A673 (cell line): Measurements from ENCODE around the gene SLC41A3. TPM values are rescaled to one million over a fixed set of nuclear protein-coding genes. Genes with fewer than 3 reads are reported as not detected.

Experiments used
- Bru-seq: library from RNA; stranded (reverse); fragments of 400-500 nt; gene quantifications from one replicate; lab custom pipeline; 2021; lab: Mats Ljungman, UMichigan
- BruChase-seq, 2 experiments: library from RNA; stranded (reverse); fragments of 400-500 nt; gene quantifications; one replicate each; lab custom pipeline; 2021; lab: Mats Ljungman, UMichigan
- BruUV-seq: library from RNA; stranded (reverse); fragments of 400-500 nt; replicated peaks from 2 replicates; lab custom pipeline; 2021; lab: Mats Ljungman, UMichigan
- CTCF ChIA-PET: fragments of 300-600 bp; sonication (Branson Sonifier 250); formaldehyde crosslinking; loops from one replicate; lab custom pipeline; 2022; ENCODE audit warnings: antibody characterized with exemption; lab: Charles Lee
- POLR2A ChIA-PET: fragments of 300-600 bp; sonication (Branson Sonifier 250); formaldehyde crosslinking; loops from one replicate; lab custom pipeline; 2022; ENCODE audit warnings: antibody characterized with exemption; ENCODE audit not compliant: low non-redundant PET; lab: Charles Lee
- DNase-seq: peaks from one replicate; pipeline ENCODE4 v3.0.0-alpha.2; 2015; ENCODE audit warnings: low spot score
- H3K27ac ChIP-seq: fragments of 200-600 bp; sonication (generic); 2 replicates; pipeline ENCODE4 v1.5.1; 2016; ENCODE audit warnings: mixed run types, low read depth, mild to moderate bottlenecking, mixed read lengths, antibody characterized with exemption, low read length; ENCODE audit not compliant: poor library complexity, severe bottlenecking
- H3K27me3 ChIP-seq: fragments of 200-600 bp; sonication (generic); replicated peaks from 2 replicates; pipeline ENCODE4 v1.6.1; 2017; ENCODE audit warnings: mixed run types, low read depth, mild to moderate bottlenecking, mixed read lengths, antibody characterized with exemption, low read length; ENCODE audit not compliant: insufficient read depth, poor library complexity
- H3K36me3 ChIP-seq: fragments of 200-600 bp; sonication (generic); 2 replicates; pipeline ENCODE4 v1.6.1; 2016; ENCODE audit warnings: mixed run types, mild to moderate bottlenecking, mixed read lengths, antibody characterized with exemption, low read length; ENCODE audit not compliant: insufficient read depth, poor library complexity, severe bottlenecking
- H3K4me1 ChIP-seq: fragments of 200-600 bp; sonication (generic); 2 replicates; pipeline ENCODE4 v1.6.1; 2017; ENCODE audit warnings: mixed run types, mild to moderate bottlenecking, mixed read lengths, antibody characterized with exemption, low read length; ENCODE audit not compliant: insufficient read depth, poor library complexity, severe bottlenecking
- H3K4me3 ChIP-seq: fragments of 200-600 bp; sonication (generic); 2 replicates; pipeline ENCODE4 v1.5.1; 2016; ENCODE audit warnings: low read depth, mixed run types, mild to moderate bottlenecking, mixed read lengths, low read length; ENCODE audit not compliant: poor library complexity, severe bottlenecking
- H3K9me3 ChIP-seq: fragments of 200-600 bp; sonication (generic); 2 replicates; pipeline ENCODE4 v1.6.1; 2016; ENCODE audit warnings: mixed run types, low read depth, mild to moderate bottlenecking, mixed read lengths, antibody characterized with exemption, low read length; ENCODE audit not compliant: poor library complexity, severe bottlenecking
- EZH2 ChIP-seq: fragments of 200-600 bp; sonication (generic); IDR thresholded peaks from 2 replicates; pipeline ENCODE4 v1.6.1; 2017; ENCODE audit warnings: borderline replicate concordance, low read depth, mild to moderate bottlenecking, mixed read lengths, antibody characterized with exemption, low read length; ENCODE audit not compliant: poor library complexity, severe bottlenecking
- intact Hi-C: fragments of 100-400 bp; cut with micrococcal nuclease; formaldehyde crosslinking; loops from one replicate; pipeline ENCODE4 v1.10.0; 2022; ENCODE audit not compliant: unreplicated experiment
- long read RNA-seq: library from polyadenylated mRNA; stranded (forward); transcript quantifications from one replicate; pipeline ENCODE4 v2.0.0, GENCODE V29; 2022
- total RNA-seq: library from RNA; stranded (reverse); gene quantifications from 2 replicates; pipeline ENCODE4 v1.2.3, GENCODE V29; 2021
- TF ChIP-seq, protein P1 (sequence below): fragments of 300-800, 200-600 bp; sonication (generic); conservative IDR thresholded peaks from 2 replicates; pipeline ENCODE4 v1.5.1; 2017; ENCODE audit warnings: low read depth, mild to moderate bottlenecking, antibody characterized with exemption, low read length, moderate library complexity, mixed read lengths

Gene SLC41A3
- total RNA-seq (56.5 and 62.8 TPM in 2 replicates), Bru-seq, nascent RNA (percentile 66 among the genes with signal in this experiment), BruChase-seq, experiment 1, labeled RNA remaining after a 2-hour chase (percentile 59 among the genes with signal in this experiment), BruChase-seq, experiment 2, labeled RNA remaining after a 6-hour chase (percentile 58 among the genes with signal in this experiment)
- long read RNA-seq, transcript SLC41A3-203 (11 exons, 2,169 nt): major isoform, 21 of 58 reads
- long read RNA-seq, partial matches to known transcripts: 17 of 58 reads
- long read RNA-seq, other reads (novel, unspliced or antisense): 16 of 58 reads

- ChIA-PET CTCF (no interaction called here), POLR2A (no interaction called here)
- Histone ChIP-seq H3K9me3 (peaks cover 21% of the 10 kb centered on the region), H3K4me1 (peaks cover 6% of the 10 kb centered on the region), H3K4me3 (peak within 1 kb of the TSS; percentile 66), H3K27me3 (no peaks in the 10 kb centered on the region), H3K27ac (peak within 1 kb of the TSS; percentile 73), H3K36me3 (no peaks in the 10 kb centered on the region)
- peak; percentile 82 for DNase-seq
- BruUV-seq: no TSS peak
- intact Hi-C loops: no loop called here
- TF ChIP-seq, protein P1, sequence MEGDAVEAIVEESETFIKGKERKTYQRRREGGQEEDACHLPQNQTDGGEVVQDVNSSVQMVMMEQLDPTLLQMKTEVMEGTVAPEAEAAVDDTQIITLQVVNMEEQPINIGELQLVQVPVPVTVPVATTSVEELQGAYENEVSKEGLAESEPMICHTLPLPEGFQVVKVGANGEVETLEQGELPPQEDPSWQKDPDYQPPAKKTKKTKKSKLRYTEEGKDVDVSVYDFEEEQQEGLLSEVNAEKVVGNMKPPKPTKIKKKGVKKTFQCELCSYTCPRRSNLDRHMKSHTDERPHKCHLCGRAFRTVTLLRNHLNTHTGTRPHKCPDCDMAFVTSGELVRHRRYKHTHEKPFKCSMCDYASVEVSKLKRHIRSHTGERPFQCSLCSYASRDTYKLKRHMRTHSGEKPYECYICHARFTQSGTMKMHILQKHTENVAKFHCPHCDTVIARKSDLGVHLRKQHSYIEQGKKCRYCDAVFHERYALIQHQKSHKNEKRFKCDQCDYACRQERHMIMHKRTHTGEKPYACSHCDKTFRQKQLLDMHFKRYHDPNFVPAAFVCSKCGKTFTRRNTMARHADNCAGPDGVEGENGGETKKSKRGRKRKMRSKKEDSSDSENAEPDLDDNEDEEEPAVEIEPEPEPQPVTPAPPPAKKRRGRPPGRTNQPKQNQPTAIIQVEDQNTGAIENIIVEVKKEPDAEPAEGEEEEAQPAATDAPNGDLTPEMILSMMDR: peak; percentile 54
- no peak for TF ChIP-seq EZH2
These were observed at the start of gene SLC41A3 for GRCh38 chr3:126083913-126084767. Gene SLC41A3, minus strand, starts transcription at chr3:126084124. Its CDS starts 15,905 bp downstream, at chr3:126068219.

- CTCF ChIA-PET: interaction anchor here (1.1 to 1.6 kb wide), 2 partner anchors 65 to 126 kb away, joined by 4 read pairs; no protein-coding TSS in a partner anchor
- H3K4me3 ChIP-seq: no peak overlapping the region
- no peaks in the 10 kb centered on the region for H3K27me3 ChIP-seq
- intact Hi-C loops: loop anchor here (1.0 to 10.0 kb wide), 7 partner anchors 65 to 1321 kb away; partner anchors contain the start of gene ZXDC
- no TSS peak for BruUV-seq
- H3K9me3 ChIP-seq: no peaks in the 10 kb centered on the region
- peaks cover 14% of the 10 kb centered on the region for H3K4me1 ChIP-seq
- POLR2A ChIA-PET: no interaction called here
- DNase-seq: no peak
- TF ChIP-seq EZH2: no peak
- TF ChIP-seq, protein P1: no peak
- H3K36me3 ChIP-seq: no peaks in the 10 kb centered on the region
- peak overlapping the region; percentile 44 for H3K27ac ChIP-seq
These were observed 49.7 kb upstream of the SLC41A3 start for GRCh38 chr3:126133606-126134005.

GRCh38 chr3:126132751-126133511 is 49.0 kb upstream of the SLC41A3 start:
- no TSS peak for BruUV-seq
- intact Hi-C loops: loop anchor here (5.0 to 10.0 kb wide), 4 partner anchors 79 to 1322 kb away; partner anchors contain the start of gene ZXDC
- Histone ChIP-seq H3K9me3 (no peaks in the 10 kb centered on the region), H3K36me3 (no peaks in the 10 kb centered on the region), H3K4me3 (no peak overlapping the region), H3K27ac (peak overlapping the region; percentile 44), H3K27me3 (no peaks in the 10 kb centered on the region), H3K4me1 (peaks cover 14% of the 10 kb centered on the region)
- TF ChIP-seq, protein P1: no peak
- TF ChIP-seq EZH2: no peak
- CTCF ChIA-PET: interaction anchor here (1.6 kb wide), 1 partner anchor 65 kb away, joined by 4 read pairs; no protein-coding TSS in a partner anchor
- POLR2A ChIA-PET: no interaction called here
- DNase-seq: no peak
